ENCODE results near the gene TRPM3. TPM values are rescaled to one million over a fixed set of nuclear protein-coding genes. Genes with fewer than 3 reads are reported as not detected.

The TRPM3 gene
- total RNA-seq, 1 experiment from 2014 or later, result 5.4 TPM

DNA sequence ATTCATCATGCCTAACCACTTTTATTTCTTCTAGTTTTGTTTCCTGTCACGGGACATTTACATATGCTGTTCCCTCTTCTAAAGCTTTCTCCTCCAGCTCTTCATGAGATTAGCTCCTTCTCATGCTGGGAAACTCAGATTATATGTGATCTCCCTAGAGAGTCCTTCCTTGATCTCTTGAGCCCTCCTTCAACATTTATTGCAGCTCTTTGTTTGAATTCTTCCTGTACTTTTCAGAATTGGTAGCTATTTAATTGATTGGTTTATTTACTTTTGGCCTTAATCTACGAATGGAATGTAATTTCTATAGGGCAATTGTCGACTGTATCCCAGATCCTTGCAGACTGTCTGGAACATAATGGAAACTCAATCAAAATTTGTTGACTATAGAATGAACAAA, 9.7 kb upstream of the TRPM3 start (continued):
- TF ChIP-seq, protein P1, sequence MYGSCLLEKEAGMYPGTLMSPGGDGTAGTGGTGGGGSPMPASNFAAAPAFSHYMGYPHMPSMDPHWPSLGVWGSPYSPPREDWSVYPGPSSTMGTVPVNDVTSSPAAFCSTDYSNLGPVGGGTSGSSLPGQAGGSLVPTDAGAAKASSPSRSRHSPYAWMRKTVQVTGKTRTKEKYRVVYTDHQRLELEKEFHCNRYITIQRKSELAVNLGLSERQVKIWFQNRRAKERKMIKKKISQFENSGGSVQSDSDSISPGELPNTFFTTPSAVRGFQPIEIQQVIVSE (CRISPR knock-in tag; IDR thresholded peaks at IDR 0.05; ENCODE audit: borderline replicate concordance), result no peak
- no peak for TF ChIP-seq SP1 (CRISPR knock-in tag; conservative IDR thresholded peaks at IDR 0.05)

GRCh38 chr9:71130521-71130920, 9.1 kb upstream of the TRPM3 start:
- no peak for ATAC-seq
- TF ChIP-seq, protein P2, sequence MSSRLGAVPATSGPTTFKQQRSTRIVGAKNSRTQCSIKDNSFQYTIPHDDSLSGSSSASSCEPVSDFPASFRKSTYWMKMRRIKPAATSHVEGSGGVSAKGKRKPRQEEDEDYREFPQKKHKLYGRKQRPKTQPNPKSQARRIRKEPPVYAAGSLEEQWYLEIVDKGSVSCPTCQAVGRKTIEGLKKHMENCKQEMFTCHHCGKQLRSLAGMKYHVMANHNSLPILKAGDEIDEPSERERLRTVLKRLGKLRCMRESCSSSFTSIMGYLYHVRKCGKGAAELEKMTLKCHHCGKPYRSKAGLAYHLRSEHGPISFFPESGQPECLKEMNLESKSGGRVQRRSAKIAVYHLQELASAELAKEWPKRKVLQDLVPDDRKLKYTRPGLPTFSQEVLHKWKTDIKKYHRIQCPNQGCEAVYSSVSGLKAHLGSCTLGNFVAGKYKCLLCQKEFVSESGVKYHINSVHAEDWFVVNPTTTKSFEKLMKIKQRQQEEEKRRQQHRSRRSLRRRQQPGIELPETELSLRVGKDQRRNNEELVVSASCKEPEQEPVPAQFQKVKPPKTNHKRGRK (CRISPR knock-in tag; IDR thresholded peaks at IDR 0.05; ENCODE audit: borderline replicate concordance), result no peak
- no peak for TF ChIP-seq JAZF1 (CRISPR knock-in tag; IDR thresholded peaks at IDR 0.05)
- no peak for TF ChIP-seq CREB1 (CRISPR knock-in tag; IDR thresholded peaks at IDR 0.05)
- TF ChIP-seq, protein P3, sequence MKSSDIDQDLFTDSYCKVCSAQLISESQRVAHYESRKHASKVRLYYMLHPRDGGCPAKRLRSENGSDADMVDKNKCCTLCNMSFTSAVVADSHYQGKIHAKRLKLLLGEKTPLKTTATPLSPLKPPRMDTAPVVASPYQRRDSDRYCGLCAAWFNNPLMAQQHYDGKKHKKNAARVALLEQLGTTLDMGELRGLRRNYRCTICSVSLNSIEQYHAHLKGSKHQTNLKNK (CRISPR knock-in tag; IDR thresholded peaks at IDR 0.05), result no peak
- TF ChIP-seq, protein P4, sequence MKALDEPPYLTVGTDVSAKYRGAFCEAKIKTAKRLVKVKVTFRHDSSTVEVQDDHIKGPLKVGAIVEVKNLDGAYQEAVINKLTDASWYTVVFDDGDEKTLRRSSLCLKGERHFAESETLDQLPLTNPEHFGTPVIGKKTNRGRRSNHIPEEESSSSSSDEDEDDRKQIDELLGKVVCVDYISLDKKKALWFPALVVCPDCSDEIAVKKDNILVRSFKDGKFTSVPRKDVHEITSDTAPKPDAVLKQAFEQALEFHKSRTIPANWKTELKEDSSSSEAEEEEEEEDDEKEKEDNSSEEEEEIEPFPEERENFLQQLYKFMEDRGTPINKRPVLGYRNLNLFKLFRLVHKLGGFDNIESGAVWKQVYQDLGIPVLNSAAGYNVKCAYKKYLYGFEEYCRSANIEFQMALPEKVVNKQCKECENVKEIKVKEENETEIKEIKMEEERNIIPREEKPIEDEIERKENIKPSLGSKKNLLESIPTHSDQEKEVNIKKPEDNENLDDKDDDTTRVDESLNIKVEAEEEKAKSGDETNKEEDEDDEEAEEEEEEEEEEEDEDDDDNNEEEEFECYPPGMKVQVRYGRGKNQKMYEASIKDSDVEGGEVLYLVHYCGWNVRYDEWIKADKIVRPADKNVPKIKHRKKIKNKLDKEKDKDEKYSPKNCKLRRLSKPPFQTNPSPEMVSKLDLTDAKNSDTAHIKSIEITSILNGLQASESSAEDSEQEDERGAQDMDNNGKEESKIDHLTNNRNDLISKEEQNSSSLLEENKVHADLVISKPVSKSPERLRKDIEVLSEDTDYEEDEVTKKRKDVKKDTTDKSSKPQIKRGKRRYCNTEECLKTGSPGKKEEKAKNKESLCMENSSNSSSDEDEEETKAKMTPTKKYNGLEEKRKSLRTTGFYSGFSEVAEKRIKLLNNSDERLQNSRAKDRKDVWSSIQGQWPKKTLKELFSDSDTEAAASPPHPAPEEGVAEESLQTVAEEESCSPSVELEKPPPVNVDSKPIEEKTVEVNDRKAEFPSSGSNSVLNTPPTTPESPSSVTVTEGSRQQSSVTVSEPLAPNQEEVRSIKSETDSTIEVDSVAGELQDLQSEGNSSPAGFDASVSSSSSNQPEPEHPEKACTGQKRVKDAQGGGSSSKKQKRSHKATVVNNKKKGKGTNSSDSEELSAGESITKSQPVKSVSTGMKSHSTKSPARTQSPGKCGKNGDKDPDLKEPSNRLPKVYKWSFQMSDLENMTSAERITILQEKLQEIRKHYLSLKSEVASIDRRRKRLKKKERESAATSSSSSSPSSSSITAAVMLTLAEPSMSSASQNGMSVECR (CRISPR knock-in tag; IDR thresholded peaks at IDR 0.05; ENCODE audit: borderline replicate concordance), result no peak
- no peak for TF ChIP-seq USF1 (CRISPR knock-in tag; IDR thresholded peaks at IDR 0.05)
- TF ChIP-seq AR (CRISPR knock-in tag; IDR thresholded peaks at IDR 0.05), result no peak
- TF ChIP-seq, protein P5, sequence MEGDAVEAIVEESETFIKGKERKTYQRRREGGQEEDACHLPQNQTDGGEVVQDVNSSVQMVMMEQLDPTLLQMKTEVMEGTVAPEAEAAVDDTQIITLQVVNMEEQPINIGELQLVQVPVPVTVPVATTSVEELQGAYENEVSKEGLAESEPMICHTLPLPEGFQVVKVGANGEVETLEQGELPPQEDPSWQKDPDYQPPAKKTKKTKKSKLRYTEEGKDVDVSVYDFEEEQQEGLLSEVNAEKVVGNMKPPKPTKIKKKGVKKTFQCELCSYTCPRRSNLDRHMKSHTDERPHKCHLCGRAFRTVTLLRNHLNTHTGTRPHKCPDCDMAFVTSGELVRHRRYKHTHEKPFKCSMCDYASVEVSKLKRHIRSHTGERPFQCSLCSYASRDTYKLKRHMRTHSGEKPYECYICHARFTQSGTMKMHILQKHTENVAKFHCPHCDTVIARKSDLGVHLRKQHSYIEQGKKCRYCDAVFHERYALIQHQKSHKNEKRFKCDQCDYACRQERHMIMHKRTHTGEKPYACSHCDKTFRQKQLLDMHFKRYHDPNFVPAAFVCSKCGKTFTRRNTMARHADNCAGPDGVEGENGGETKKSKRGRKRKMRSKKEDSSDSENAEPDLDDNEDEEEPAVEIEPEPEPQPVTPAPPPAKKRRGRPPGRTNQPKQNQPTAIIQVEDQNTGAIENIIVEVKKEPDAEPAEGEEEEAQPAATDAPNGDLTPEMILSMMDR (IDR thresholded peaks at IDR 0.05), result no peak
- TF ChIP-seq TEAD4 (CRISPR knock-in tag; IDR thresholded peaks at IDR 0.05), result no peak
- TF ChIP-seq ZNF671 (CRISPR knock-in tag; IDR thresholded peaks at IDR 0.05), result no peak
- Mint-ChIP-seq H3K4me3 (no peak overlapping the region), H3K36me3 (peaks cover 12% of the 10 kb centered on the region), H3K27ac (no peak overlapping the region), H3K9me3 (peaks cover 12% of the 10 kb centered on the region), H3K4me1 (peaks cover 14% of the 10 kb centered on the region), H3K27me3 (ENCODE audit: low read depth) (no peaks in the 10 kb centered on the region)
- POLR2A ChIA-PET, result no interaction called here
- CTCF ChIA-PET, result interaction anchor here (0.5 kb wide), 1 partner anchor 1134 kb away, joined by 3 read pairs; no protein-coding TSS in a partner anchor
- DNase-seq (ENCODE audit: low spot score), result no peak

Measured in WTC11 (cell line).